HL-60 (cell line): Measurements from ENCODE around the gene SMARCA4.

Experiments used
- GABPA ChIP-seq: IDR thresholded peaks from 2 replicates; pipeline ENCODE4 v1.6.1; 2012; ENCODE audit warnings: low read depth
- TF ChIP-seq, protein P1 (sequence below): IDR thresholded peaks from one replicate; pipeline ENCODE4 v1.5.1; 2011; ENCODE audit warnings: low read length, control low read depth, inconsistent platforms; ENCODE audit not compliant: insufficient read depth

DNA sequence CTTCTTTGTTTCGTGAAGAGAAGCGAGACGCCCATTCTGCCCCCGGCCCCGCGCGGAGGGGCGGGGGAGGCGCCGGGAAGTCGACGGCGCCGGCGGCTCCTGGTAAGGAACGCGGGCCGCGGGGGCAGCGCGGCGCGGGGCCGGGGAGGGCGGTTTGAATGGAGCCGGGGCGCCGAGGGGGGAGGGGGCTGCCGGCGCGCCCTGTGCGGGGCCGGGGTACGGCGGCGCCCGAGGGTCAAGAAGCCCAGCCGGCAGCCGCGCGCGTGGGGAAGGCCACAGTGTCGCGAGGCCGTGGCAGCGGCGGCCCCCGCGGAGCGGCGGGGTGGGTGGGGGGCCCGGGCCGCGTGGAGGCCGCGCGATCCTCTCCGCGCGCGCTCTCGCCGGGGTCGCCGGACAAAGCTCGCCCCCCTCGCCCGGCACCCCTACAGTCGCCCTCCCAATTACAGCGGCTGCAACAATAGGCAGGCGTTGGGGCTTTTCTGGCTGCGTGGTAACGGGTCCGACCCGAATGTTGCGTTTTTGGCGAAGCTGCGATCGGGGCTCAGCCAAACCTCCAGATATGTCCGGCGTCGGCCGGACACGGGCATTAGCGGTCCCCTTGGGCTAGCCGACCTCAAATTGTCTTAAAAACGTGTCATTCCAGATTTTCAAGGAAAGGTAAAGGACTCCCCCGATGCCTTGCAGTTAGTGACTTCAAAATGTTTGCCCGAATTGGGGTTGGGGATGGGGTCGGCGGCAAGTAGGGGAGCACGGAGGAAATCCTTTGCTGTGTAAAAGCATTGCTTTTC is 437 bp downstream of the SMARCA4 start:
- TF ChIP-seq, protein P1, sequence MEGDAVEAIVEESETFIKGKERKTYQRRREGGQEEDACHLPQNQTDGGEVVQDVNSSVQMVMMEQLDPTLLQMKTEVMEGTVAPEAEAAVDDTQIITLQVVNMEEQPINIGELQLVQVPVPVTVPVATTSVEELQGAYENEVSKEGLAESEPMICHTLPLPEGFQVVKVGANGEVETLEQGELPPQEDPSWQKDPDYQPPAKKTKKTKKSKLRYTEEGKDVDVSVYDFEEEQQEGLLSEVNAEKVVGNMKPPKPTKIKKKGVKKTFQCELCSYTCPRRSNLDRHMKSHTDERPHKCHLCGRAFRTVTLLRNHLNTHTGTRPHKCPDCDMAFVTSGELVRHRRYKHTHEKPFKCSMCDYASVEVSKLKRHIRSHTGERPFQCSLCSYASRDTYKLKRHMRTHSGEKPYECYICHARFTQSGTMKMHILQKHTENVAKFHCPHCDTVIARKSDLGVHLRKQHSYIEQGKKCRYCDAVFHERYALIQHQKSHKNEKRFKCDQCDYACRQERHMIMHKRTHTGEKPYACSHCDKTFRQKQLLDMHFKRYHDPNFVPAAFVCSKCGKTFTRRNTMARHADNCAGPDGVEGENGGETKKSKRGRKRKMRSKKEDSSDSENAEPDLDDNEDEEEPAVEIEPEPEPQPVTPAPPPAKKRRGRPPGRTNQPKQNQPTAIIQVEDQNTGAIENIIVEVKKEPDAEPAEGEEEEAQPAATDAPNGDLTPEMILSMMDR: no peak
- TF ChIP-seq GABPA: no peak
